Measurements from ENCODE around the gene TEX38.
A peak's percentile ranks its signal among the peaks of the same experiment; 100 is the strongest.
"Not testable (repeated sequence)": the region's sequence is repeated elsewhere in the genome, so short reads cannot be mapped to it uniquely, and the experiment has no call there.

Gene TEX38

DNA sequence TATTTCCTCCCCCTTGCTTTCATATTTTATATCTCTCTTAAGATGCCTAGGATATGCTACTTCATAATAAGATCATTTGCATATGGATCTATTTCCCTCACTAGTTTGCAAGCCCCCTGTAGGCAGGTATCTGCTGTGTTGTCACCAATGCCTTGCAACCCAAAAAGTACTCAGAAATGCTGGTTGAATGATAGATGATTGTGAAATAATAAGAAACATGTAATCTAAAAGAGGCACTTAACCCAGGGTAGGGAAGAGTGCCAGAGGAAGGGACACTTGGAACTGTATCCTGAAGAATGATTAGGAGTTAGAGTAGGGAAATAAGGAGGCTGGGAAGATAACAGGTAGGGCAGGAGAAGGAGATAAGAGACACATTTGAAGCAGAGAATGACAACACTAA lies 15.8 kb upstream of the TEX38 start:
- DNase-seq = no peak

DNA sequence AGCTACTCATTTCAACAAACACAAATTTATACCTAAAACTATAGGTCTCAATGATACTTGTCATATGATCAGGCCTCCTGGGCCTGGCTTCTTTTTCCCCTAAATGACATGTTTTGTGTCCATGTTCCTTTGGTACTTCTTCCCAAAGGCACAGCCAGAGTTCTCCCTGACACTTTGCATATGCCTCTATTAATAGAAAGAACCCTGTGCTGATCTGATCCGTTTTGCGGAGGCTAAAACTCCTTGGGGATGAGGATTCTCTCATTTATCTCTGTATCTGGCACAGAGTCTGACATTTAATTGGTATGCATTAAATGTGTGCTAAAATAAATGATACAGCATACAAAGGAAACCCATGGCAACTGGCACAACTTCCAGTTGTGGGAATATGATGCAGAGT lies 15.0 kb upstream of the TEX38 start:
- DNase-seq = no peak

DNA sequence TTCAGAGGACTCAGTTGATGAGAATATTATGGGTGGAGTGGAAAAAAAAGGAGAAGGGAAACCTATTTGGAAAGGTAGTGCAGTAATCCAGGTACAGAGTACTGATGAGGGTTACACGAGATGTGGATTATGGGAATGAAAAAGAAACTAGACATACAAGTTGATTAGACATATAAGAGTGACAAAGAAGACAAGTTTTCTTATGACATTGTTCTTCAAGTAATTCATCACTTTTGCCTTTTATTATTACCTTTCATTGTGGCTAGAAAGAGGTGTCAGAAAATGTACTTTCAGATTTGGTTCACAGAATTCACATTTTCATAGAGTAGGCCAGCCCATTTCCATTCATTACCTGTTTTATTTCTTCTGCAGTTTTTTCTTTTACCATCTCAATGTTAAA lies 13.9 kb upstream of the TEX38 start:
- no peak for DNase-seq

DNA sequence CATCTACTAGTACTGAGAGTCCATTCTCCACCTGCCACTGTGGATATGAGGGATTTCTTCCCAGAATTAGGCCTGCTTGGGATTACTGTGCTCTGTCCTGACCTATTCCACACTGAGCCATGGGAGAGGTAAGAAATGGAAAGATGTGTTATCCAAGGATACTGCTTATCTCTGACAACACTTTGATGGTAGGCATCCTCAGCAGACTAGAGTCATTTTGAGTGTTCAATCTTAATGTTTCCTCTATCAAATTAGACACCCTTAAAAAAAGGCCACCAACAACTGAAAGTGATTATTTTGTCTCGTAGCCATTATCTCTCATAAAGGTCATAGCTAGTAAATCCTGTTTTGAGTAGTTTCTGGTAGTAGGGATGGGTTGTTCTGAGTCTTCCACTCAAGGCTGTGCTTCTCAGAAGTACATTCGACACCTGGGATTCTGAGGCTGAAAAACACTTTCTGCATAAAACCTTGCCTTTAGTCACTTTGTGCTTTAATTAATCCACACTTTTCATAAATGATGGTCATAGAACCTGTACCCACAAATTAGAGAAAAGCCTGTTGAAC lies 12.3 kb upstream of the TEX38 start:
- no peak for DNase-seq

DNA sequence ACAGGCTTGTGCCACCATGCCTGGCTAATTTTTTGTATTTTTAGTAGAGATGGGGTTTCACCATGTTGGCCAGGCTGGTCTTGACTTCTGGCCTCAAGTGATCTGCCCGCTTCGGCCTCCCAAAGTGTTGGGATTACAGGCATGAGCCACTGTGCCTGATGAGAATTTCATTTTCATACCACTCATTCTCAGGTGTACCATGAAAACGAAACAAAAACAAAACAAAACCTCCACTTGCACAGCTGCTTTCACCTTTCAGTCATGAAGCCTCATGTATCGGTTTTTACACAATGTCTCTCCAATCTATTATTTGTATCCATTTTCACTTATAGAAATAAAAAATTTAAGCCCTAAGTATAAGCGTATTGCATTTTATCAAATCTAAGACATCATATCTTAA lies 11.5 kb upstream of the TEX38 start:
- not testable (repeated sequence) for DNase-seq

DNA sequence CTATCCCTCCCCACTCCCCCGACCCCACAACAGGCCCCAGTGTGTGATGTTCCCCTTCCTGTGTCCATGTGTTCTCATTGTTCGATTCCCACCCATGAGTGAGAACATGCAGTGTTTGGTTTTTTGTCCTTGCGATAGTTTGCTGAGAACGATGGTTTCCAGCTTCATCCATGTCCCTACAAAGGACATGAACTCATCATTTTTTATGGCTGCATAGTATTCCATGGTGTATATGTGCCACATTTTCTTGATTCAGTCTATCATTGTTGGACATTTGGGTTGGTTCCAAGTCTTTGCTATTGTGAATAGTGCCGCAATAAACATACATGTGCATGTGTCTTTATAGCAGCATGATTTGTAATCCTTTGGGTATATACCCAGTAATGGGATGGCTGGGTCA lies 8.7 kb upstream of the TEX38 start:
- DNase-seq = not testable (repeated sequence)

DNA sequence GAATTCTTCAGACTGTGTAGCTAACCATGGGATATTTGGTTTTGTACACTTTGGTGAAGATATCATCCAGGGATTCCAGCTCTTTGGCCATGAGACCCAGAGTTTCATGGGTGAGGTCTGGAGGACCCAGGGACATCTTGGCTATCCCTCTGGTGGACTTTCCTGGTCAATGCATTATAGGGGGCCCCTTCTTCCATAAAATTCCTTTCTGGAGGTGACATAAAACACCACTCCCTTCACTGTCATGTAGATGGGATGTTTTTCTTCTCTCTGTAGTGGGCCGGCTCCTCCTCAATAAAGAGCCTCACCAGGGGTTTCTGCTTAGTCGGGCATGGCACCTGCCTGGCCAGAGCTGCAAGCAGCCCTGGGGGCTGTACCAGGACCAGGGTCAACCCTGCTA lies 5.7 kb upstream of the TEX38 start:
- no peak for DNase-seq

DNA sequence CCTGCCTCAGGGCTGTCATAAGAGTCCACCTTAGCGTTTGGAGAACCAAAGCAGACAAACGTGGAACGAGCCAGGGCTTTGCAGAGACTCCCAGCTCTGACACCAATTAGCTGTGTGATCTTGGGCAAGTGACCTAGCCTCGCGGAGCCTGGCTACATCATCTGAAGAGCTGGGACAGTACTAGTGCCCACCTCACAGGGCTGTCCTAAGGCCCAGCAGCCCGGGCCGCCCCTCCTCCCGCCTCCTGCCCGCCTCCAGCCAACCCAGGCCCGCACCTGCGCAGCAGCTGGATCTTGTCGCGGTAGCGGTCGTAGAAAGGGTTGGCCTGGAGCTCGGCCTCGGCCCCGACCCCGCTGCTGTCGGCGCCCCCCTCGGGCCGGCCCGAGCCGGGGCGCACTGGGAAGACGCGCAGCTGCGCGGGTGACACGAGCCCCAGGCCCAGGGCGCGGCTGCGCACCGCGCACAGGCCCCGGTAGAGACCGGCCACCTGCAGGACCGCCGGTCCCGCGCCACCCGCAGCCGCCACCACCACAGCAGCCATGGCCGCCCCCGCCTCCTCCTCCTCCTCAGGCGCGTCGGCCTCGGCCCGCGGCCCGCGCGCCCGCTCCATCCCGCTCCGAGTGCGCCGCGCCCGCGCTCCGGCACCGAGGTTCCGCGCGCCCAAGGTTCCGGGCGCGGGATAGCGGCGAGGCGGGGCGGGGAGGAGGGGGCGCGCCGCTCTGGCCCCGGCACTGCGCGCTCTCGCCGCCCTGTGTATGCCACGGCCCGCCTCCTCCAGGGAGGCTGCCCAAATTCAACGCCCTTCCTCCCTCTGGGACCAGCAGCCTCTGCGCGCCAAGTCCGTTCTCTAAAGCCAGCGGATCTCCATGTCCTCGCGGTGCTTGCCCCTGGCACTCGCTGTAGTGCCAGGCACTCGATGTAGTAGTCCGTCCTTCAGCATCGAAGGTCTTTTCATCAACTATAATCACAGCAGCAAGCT lies 3.6 kb upstream of the TEX38 start, which contains the start of gene ATPAF1:
TSS of gene ATPAF1 (minus strand) at position 583 of the 979 bp plus-strand sequence. CDS start at position 541, 42 bp downstream.
- DNase-seq = peak in 49 of 51 donors; percentile 10 to 86 (median 60)

DNA sequence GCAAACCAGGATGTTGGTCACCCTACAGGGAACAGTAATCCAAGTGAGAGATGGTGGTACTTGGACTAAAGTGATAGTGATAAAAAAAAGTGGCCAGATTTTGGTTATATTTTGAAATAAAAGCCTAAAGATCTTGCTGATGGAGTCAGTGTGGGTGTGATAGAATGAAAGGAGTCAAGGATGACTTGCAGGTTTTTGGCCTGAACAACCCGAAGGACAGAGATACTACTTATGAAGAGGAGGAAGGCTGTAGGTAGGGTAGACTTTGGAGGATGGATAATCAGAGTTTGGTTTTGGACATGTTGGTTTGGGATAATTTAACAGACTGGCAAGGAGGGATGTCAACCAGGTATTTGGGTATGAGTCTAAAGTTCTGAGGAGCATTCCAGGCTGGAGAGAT lies 1.5 kb upstream of the TEX38 start:
- no peak for DNase-seq

DNA sequence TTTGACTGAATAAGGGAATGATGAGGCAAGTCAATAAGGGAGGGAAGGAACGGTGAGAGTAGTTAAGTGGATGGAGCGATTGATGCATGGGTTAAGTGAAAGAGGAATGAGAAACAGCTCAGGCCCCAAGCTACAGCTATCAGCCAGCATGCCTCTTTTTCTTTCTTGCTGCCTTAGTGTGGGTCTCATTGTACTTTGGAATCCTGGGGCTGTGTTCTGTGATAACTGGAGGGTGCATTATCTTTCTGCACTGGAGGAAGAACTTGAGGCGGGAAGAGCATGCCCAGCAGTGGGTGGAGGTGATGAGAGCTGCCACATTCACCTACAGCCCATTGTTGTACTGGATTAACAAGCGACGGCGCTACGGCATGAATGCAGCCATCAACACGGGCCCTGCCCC lies 1.0 kb downstream of the TEX38 start:
- DNase-seq = no peak

DNA sequence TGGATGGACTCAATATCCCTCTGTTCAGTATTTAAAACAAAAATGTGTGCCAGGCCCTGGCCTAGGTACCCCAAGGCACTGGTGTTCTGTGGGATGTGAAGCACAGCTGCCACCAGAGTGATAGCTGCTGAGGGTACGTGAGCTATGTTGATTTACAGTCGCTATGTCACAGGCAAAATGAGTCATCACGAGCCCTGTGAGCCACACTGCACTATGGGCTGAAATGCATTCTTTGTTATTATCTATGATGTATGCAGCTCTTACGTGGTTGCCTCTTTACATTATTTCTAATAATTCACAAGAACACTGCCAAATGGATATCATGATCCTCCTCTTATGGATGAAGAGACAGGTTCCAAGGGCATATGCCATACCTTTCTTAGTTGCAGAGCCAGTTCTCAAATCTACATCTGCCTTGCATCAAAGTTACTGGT lies 2.1 kb downstream of the TEX38 start:
- no peak for DNase-seq

DNA sequence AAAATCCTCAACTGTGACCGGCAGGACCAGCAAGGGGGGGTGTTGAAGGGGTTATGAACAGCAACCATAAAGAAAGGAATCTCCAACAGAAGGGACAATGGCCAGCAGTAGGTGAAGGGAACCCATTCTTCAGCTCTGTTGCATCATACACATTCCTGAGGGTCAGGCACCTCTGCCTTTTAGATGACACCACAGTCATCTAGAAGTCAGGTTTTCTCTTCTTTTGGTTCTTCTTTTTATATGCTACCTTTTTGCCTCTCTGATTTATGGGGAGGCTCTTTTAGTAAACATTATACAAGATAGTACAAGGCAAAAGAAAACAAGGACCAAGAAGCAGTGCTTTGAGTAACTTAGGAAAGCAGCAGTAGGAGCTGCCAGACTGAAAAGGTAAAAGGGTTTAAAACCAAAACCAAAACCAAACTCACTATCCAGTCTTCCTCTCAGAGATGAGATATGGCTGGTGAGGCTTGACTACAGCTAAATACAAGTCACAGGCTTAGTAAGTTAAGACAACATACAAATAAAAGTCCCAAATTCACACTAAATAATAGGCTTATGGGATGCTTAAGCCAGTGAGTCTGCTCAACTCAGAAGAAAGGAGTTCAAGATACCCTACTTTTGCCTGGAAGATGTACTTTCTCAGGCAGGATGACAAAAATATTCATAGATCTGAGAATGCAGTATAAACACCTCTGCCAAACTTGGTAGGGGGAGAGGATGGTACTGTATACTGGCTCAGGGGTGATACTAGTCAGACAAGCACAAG lies 4.1 kb downstream of the TEX38 start:
- DNase-seq = no peak

DNA sequence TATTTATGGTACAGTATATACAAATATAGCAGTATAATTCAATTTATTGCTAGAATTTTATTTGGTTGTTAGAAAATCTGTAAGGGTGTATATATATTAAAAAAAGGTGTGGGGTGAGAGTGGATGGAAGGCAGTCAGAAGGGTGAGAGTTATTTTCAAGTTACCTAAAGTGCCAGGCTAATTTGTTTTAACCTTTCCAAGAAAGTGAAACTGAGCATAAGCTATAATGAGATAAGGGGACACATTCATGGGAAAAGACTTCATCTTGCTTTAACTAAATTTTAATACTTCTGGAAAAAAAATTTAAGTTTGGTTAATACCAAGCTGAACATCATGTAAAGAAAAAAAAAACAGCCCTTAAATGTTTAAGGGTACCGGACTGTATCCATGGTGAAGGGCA lies 4.9 kb downstream of the TEX38 start:
- no peak for DNase-seq

DNA sequence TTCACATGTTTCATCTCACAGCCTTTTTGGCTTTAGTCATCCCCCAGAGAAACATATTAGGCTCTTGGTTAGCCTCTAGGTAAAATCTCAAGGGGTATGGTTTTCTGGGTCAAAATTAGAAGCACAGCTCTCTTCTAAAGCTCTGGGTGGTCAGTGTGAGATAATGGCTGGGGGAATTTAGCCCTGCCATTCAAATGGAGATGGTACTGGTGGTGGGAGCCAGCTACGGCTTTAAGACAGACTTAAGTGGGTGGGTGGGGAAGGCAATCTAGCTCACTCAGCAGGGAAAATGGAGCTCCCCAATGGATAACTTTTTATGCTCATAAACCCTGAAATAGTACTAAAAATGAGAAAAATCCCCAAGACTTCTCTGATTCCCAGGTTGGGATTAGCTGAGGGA lies 5.7 kb downstream of the TEX38 start:
- DNase-seq = no peak

DNA sequence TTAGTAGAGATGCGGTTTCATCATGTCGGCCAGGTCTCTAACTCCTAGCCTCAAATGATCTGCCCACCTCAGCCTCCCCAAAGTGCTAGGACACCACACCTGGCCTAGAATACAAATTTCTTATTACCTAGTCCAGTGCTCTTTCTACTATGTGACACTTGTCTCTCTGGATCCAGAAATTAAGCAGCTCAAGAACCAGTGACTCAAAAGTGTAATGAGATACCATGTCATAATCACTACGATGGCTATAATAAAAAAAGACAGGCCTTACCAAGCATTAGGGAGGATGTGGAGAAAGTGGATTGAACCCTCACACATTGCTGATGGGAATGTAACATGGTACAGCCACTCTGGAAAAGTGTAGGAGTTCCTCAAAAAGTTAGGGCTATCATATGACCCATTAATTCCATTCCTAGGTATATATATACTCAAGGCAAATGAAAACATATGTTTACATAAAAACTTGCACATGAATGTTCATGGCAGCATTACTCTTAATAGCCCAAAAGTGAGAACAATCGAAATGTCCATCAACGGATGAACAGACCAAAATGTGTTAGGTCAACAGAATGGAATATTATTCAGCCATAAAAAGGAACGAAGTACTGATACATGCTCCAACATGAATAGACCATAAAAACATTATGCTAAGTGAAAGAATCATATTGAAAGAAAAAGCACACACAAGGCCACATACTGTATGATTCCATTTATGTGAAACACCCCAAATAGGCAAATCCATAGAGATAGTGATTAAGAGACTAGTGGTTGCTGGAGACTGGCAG lies 8.3 kb downstream of the TEX38 start:
- DNase-seq = no peak

DNA sequence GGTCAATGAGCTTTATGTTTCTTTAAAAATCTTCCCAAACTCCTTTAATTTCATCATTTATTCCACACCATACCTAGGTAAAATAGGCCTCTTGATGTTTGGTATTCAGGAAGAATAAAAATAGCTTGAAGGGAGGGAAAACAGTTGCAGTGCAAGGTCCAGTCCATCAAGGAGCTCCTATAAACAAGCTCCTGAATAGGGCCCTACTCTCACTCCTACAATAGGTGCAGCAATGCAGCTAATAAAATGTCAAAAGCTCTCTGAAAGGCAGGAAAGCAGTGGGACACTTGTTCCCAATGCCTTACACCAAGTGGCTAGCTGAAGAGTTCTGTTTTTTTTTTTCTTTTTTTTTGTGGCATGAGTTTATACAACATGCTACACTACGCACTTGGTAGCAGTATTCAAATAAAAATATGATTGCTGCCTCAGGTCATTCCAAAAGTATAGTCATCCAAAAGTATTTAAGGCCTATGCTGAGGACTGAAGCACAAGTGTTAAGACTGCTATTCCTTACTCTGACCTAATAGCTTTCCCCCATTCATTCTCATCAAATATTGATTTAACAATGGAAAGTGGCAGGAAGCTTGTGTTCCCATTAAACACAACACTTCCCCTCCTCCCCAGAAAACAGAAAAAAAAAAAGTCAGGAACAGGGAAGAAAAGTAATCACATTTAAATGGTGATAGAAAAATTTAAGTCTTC lies 9.8 kb downstream of the TEX38 start:
- DNase-seq = no peak

DNA sequence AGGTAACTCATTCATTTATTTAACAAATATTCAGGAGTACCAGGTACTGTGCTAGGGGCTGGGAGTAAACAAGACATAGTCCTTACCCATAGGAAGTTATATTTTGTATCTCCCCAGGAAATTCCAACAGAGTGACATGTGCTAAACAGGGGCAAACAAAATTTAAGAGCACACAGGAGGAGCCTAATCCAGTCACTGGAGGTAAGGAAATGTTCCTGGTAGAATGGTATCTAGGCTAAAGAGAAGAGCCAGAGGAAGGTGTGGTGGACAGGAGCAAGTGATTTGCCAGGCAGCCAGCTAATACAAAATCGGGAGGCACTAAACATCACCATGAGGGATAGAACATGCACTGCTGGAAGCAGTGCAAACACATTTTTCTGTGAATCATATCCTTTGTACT lies 10.4 kb downstream of the TEX38 start:
- no peak for DNase-seq

DNA sequence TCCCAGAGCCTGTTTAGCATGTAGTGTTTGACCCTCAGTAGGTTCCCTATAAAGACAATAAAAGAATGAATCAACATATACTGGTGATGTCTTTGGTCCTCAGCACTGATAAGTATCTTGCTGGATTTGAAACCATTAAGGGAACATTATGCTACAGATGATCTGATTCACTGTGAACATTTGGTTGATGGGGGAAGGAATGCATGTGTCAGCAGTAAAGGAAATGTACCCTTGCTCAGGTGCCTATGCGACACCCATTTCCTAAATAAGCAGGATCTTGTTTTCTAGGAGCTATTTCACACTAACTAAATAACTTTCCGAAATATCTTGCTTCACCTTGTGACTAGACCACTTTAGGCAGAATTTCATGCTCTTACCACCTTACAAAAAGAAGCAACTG lies 13.0 kb downstream of the TEX38 start:
- DNase-seq = no peak

DNA sequence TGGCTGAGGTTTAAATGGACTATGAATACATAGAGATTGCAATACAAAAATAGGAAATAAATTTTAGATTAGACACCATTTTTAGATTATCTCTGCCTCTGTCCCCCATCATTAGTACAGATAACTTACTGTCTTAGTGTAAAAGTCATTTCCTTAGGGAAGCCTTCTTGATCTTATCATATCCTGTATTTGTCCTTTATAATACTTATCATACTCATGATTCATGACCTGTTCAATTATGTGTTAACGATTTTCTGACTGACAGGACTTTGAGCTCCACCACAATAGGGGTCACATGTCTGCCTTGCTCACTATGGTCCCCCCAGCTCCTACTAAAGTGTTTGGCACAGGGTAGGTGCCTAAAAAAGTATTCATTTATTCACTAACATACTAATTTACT lies 14.6 kb downstream of the TEX38 start:
- DNase-seq = no peak

DNA sequence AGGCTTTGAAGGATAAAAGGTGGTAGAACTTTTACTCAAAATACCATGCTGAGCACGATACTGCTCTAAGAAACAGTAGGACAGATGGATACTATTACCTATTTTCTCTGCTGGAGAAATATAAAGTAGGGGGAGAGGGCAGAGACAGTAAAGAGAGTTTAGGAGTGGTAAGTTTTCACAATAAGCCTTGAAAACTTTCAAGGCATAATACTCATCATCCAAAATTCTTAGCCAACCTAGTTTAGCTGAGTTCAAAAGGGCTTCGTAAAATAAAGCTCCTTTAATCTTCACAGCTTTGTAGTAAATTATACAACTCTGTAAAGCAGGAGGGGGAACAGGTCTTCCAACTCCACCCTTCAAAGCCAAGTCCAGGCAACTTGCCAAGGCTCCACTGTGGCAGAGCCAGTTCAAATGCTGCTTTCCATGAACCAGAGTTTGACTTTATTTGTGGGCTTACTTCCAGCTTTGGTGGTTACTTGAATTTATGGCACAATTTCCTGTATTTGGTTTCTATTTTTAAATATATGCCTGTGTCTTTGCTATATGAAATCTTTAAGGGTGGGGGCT lies 15.5 kb downstream of the TEX38 start:
- DNase-seq = peak in 30 of 51 donors; percentile 3 to 59 (median 28)

Data from hypothalamus (tissue), 51 donors.